H1 (cell line): ENCODE data around the gene HOXA10. TPM values are rescaled to one million over a fixed set of nuclear protein-coding genes. Genes with fewer than 3 reads are reported as not detected.
A peak's percentile ranks its signal among the peaks of the same experiment; 100 is the strongest.

Experiments used
- CTCF ChIA-PET: fragments of 300-600 bp; sonication (Branson Sonifier 250); formaldehyde crosslinking; loops from one replicate; lab custom pipeline; 2021; ENCODE audit not compliant: partially characterized antibody; lab: Charles Lee
- POLR2A ChIA-PET: fragments of 300-600 bp; sonication (Branson Sonifier 250); formaldehyde crosslinking; loops from one replicate; lab custom pipeline; 2021; ENCODE audit warnings: inconsistent platforms; ENCODE audit not compliant: partially characterized antibody; lab: Charles Lee
- DNase-seq, 2 experiments: peaks; one replicate each; pipeline versions ENCODE4 v3.0.0 to v3.0.0-alpha.2; 2010 to 2022; ENCODE audit warnings: low spot score in 2 of 2, low read depth in 1 of 2, mixed read lengths in 1 of 2
- FAIRE-seq: peaks from 2 replicates; lab custom pipeline; 2011; peaks lifted over from hg19 to GRCh38; lab: Jason Lieb, UNC
- H2AFZ ChIP-seq: 2 replicates; pipeline ENCODE4 v1.8.1; 2012; ENCODE audit warnings: low read length, inconsistent platforms
- H2AK5ac ChIP-seq: 2 replicates; pipeline ENCODE4 v1.6.1; 2013; ENCODE audit warnings: low read depth, low read length
- H2BK120ac ChIP-seq: replicated peaks from 2 replicates; pipeline ENCODE3; 2013; ENCODE audit warnings: low read depth, low read length, inconsistent platforms
- H2BK12ac ChIP-seq: 2 replicates; pipeline ENCODE4 v1.6.1; 2013; ENCODE audit warnings: low read depth, low read length
- H2BK15ac ChIP-seq: 2 replicates; pipeline ENCODE4 v1.6.1; 2013; ENCODE audit warnings: low read length
- H2BK20ac ChIP-seq: 2 replicates; pipeline ENCODE4 v1.6.1; 2013; ENCODE audit warnings: low read length
- H2BK5ac ChIP-seq: 2 replicates; pipeline ENCODE4 v1.6.1; 2013; ENCODE audit warnings: low read depth, low read length
- H3K14ac ChIP-seq: 2 replicates; pipeline ENCODE4 v1.6.1; 2013; ENCODE audit warnings: inconsistent platforms; ENCODE audit not compliant: insufficient read length
- H3K18ac ChIP-seq: 2 replicates; pipeline ENCODE4 v1.6.1; 2013; ENCODE audit warnings: low read length; ENCODE audit errors: extremely low read depth
- H3K23ac ChIP-seq: 2 replicates; pipeline ENCODE4 v1.6.1; 2013; ENCODE audit warnings: inconsistent platforms; ENCODE audit not compliant: insufficient read length
- H3K23me2 ChIP-seq: 2 replicates; pipeline ENCODE4 v1.6.1; 2013; ENCODE audit warnings: low read depth, low read length
- H3K27ac ChIP-seq: 2 replicates; pipeline ENCODE4 v1.6.1; 2011; ENCODE audit warnings: low read depth, low read length, inconsistent platforms
- H3K27me3 ChIP-seq, 4 experiments: replicated peaks in 1 of 4; 1 replicate in 1 of 4; 2 replicates in 3 of 4; pipeline versions ENCODE4 v1.6.1 to v1.8.1; 2011 to 2013; ENCODE audit warnings: low read length in 3 of 4, mild to moderate bottlenecking in 3 of 4, inconsistent platforms in 2 of 4, mixed read lengths in 2 of 4, moderate library complexity in 1 of 4; ENCODE audit not compliant: control insufficient read depth in 3 of 4, insufficient read depth in 3 of 4; ENCODE audit errors: extremely low read depth in 1 of 4
- H3K36me3 ChIP-seq, 4 experiments: 2 replicates each; pipeline versions ENCODE4 v1.6.1 to v1.8.1; 2011 to 2013; ENCODE audit warnings: mild to moderate bottlenecking in 4 of 4, low read length in 3 of 4, moderate library complexity in 2 of 4, control low read depth in 1 of 4, inconsistent platforms in 1 of 4; ENCODE audit not compliant: insufficient read depth in 4 of 4, control insufficient read depth in 2 of 4
- H3K4ac ChIP-seq: replicated peaks from 2 replicates; pipeline ENCODE3; 2013; ENCODE audit warnings: low read length, low read depth, mixed read lengths, inconsistent platforms; ENCODE audit not compliant: insufficient read length
- H3K4me1 ChIP-seq, 4 experiments: replicated peaks in 1 of 4; 1 replicate in 1 of 4; 2 replicates in 3 of 4; pipeline versions ENCODE4 v1.6.1 to v1.8.1; 2011 to 2013; ENCODE audit warnings: low read length in 3 of 4, inconsistent platforms in 2 of 4, mixed read lengths in 1 of 4; ENCODE audit not compliant: insufficient read depth in 4 of 4, control insufficient read depth in 3 of 4
- H3K4me2 ChIP-seq, 2 experiments: 2 replicates each; pipeline versions ENCODE4 v1.6.1 to v1.8.1; 2011 to 2013; ENCODE audit warnings: low read depth in 2 of 2, low read length in 2 of 2, control low read depth in 1 of 2, inconsistent platforms in 1 of 2, mild to moderate bottlenecking in 1 of 2; ENCODE audit not compliant: insufficient read depth in 1 of 2
- H3K4me3 ChIP-seq, 4 experiments: fragments of 200-600, 300-600 bp in 1 of 4; sonication (generic), shearing (Covaris generic), sonication (Bioruptor Twin) in 1 of 4; 2 replicates each; pipeline versions ENCODE4 v1.5.1 to v1.8.1; 2011 to 2016; ENCODE audit warnings: low read length in 4 of 4, low read depth in 3 of 4, control low read depth in 2 of 4, inconsistent platforms in 2 of 4, mild to moderate bottlenecking in 2 of 4, mixed read lengths in 1 of 4, moderate library complexity in 1 of 4; ENCODE audit not compliant: insufficient read depth in 2 of 4; ENCODE audit errors: extremely low read depth in 1 of 4
- H3K56ac ChIP-seq: replicated peaks from 2 replicates; pipeline ENCODE3; 2013; ENCODE audit warnings: low read depth, mild to moderate bottlenecking, mixed read lengths, low read length, inconsistent platforms; ENCODE audit not compliant: insufficient read length
- H3K79me1 ChIP-seq: 2 replicates; pipeline ENCODE4 v1.6.1; 2013; ENCODE audit warnings: low read depth, low read length, control low read depth
- H3K79me2 ChIP-seq, 2 experiments: 2 replicates each; pipeline versions ENCODE4 v1.6.1 to v1.8.1; 2012 to 2013; ENCODE audit warnings: low read length in 2 of 2, mild to moderate bottlenecking in 2 of 2, inconsistent platforms in 1 of 2; ENCODE audit not compliant: insufficient read depth in 2 of 2, control insufficient read depth in 1 of 2
- H3K9ac ChIP-seq, 4 experiments: replicated peaks in 1 of 4; 1 replicate in 1 of 4; 2 replicates in 3 of 4; pipeline versions ENCODE4 v1.6.1 to v1.8.1; 2011 to 2013; ENCODE audit warnings: low read depth in 3 of 4, low read length in 3 of 4, control low read depth in 2 of 4, mild to moderate bottlenecking in 2 of 4, moderate library complexity in 2 of 4, inconsistent platforms in 1 of 4; ENCODE audit errors: extremely low read depth in 1 of 4
- H3K9me3 ChIP-seq, 2 experiments: 2 replicates each; pipeline versions ENCODE4 v1.6.1 to v1.8.1; 2012 to 2013; ENCODE audit warnings: mild to moderate bottlenecking in 2 of 2, moderate library complexity in 2 of 2, control low read depth in 1 of 2, inconsistent platforms in 1 of 2, low read depth in 1 of 2, low read length in 1 of 2, mixed read lengths in 1 of 2; ENCODE audit not compliant: insufficient read depth in 2 of 2
- H4K20me1 ChIP-seq, 2 experiments: replicated peaks in 1 of 2; 2 replicates each; pipeline versions ENCODE3 to v1.8.1; 2011 to 2013; ENCODE audit warnings: inconsistent platforms in 2 of 2, low read length in 2 of 2, mild to moderate bottlenecking in 1 of 2; ENCODE audit not compliant: insufficient read depth in 2 of 2, control insufficient read depth in 1 of 2
- H4K5ac ChIP-seq: 2 replicates; pipeline ENCODE4 v1.6.1; 2013; ENCODE audit warnings: low read length, low read depth, mixed read lengths, inconsistent platforms; ENCODE audit not compliant: insufficient read length
- H4K8ac ChIP-seq: 2 replicates; pipeline ENCODE4 v1.8.0; 2013; ENCODE audit warnings: mild to moderate bottlenecking, moderate library complexity, low read length, inconsistent platforms; ENCODE audit not compliant: insufficient read depth; ENCODE audit errors: extremely low read depth
- H4K91ac ChIP-seq: replicated peaks from 2 replicates; pipeline ENCODE3; 2013; ENCODE audit warnings: low read length, mixed read lengths, inconsistent platforms; ENCODE audit not compliant: insufficient read length
- POU5F1 ChIP-seq: IDR thresholded peaks from 2 replicates; pipeline ENCODE4 v1.6.1; 2011; ENCODE audit warnings: low read depth, mild to moderate bottlenecking, low read length, moderate library complexity
- WGBS, 2 experiments: shearing (Covaris generic) in 1 of 2; methylation state at CpG; one replicate each; pipeline versions ENCODE4 v1.1.6 to v1.1.7; 2013 to 2015; ENCODE audit warnings: low lambda C conversion rate in 2 of 2, mixed read lengths in 2 of 2, inconsistent platforms in 1 of 2, low coverage in 1 of 2, missing lambda C conversion rate in 1 of 2; ENCODE audit not compliant: insufficient replicate concordance in 2 of 2, insufficient coverage in 1 of 2, insufficient read length in 1 of 2; ENCODE audit errors: extremely low coverage in 1 of 2, missing lambda C conversion rate in 1 of 2; 5-methylcytosine and 5-hydroxymethylcytosine counted together
- polyA plus RNA-seq, 7 experiments: library from polyadenylated mRNA; depleted of rRNA in 3 of 7; stranded (reverse) in 5 of 7; unstranded in 2 of 7; fragments of >200 nt in 5 of 7; fragments of 200-250 nt in 2 of 7; gene quantifications; 1 replicate in 5 of 7; 2 replicates in 1 of 7; 4 replicates in 1 of 7; pipeline versions ENCODE4 v1.2.1 to v1.2.3, GENCODE V29; 2011 to 2013; ENCODE audit warnings: missing spikeins in 2 of 7, mixed read lengths in 2 of 7
- total RNA-seq: library from RNA; stranded (reverse); fragmentation: NEBNext Ultra II Directional; extraction: Animal tissue kit (Norgen Biotek cat#: 25700); gene quantifications from 2 replicates; pipeline ENCODE4 v1.2.1, GENCODE V29; 2021

The HOXA10 gene
- total and polyA plus RNA-seq, 2 of the 8 experiments (the other 6 are each of a cell fraction or from before 2014, with no cell fraction given) = not detected

- Histone ChIP-seq H2BK120ac (no peak overlapping the region), H3K79me1 (no peaks in the 10 kb centered on the region), H2BK5ac (no peak overlapping the region), H3K9ac (no peak overlapping the region), H3K27ac (no peak overlapping the region), H3K36me3 (peaks cover 0 to 20% (median 0%) of the 10 kb centered on the region in 4 experiments; a peak in 1 of 8 replicates), H4K5ac (no peak overlapping the region)
- CTCF ChIA-PET = interaction anchor here (0.8 to 4.4 kb wide), 5 partner anchors 9 to 22 kb away, joined by 3 to 80 read pairs (median 5); partner anchors contain the start of genes HOXA11, HOXA3, HOXA5 and HOXA6
- FAIRE-seq = no peak
- no peak for TF ChIP-seq POU5F1
- TF ChIP-seq, all 59 proteins: peak for 0
- Histone ChIP-seq H2AK5ac (no peak overlapping the region), H3K4me3 (peak overlapping the region in 1 of 4 experiments; percentile 25; a peak in 2 of 8 replicates), H3K4ac (no peak overlapping the region), H2BK15ac (no peak overlapping the region), H3K23ac (no peak overlapping the region), H3K79me2 (no peaks in the 10 kb centered on the region), H3K18ac (no peak overlapping the region), H3K4me1 (no peaks in the 10 kb centered on the region; a peak in 4 of 7 replicates), H4K91ac (no peak overlapping the region), H3K56ac (no peak overlapping the region), H3K9me3 (peaks cover 0 to 6% of the 10 kb centered on the region in 2 experiments; a peak in 1 of 4 replicates), H4K8ac (no peak overlapping the region), H3K27me3 (peaks cover 98 to 100% (median 99%) of the 10 kb centered on the region in 4 experiments), H3K4me2 (peak overlapping the region; percentile 8 to 47; a peak in 1 of 4 replicates), H2BK20ac (no peak overlapping the region), H2AFZ (no peak overlapping the region), H2BK12ac (no peak overlapping the region), H3K14ac (no peak overlapping the region), H4K20me1 (peaks cover 19 to 28% of the 10 kb centered on the region in 2 experiments), H3K23me2 (no peaks in the 10 kb centered on the region)
- 18% methylated on average over 12 of the region's 12 CpGs; no CpG with 5 or more reads in 1 of the 2 experiments for WGBS, 2 experiments
- POLR2A ChIA-PET = no interaction called here
- no peak for DNase-seq
Measured at GRCh38 chr7:27164045-27164366, 10.1 kb downstream of the HOXA10 start.
